HL-60/S4 (cell line): ENCODE results near the gene NUDT21.
"Not testable (repeated sequence)": the region's sequence is repeated elsewhere in the genome, so short reads cannot be mapped to it uniquely, and the experiment has no call there.

ENCODE experiments used
- in situ Hi-C: fragments of 300-500 bp; cut with MboI; formaldehyde crosslinking; loops from 2 replicates; pipeline ENCODE4 v1.14.3; 2022; ENCODE audit warnings: low sequenced_read_pairs

NUDT21 gene

GRCh38 chr16:56450986-56451752 is at the start of gene NUDT21, which contains the start of gene OGFOD1:
TSS of gene NUDT21 (minus strand) at chr16:56451332. CDS start at chr16:56451202, 130 bp downstream.
TSS of gene OGFOD1 (plus strand) at chr16:56451554. CDS start at chr16:56451613, 59 bp downstream.
- in situ Hi-C loops = no loop called here

GRCh38 chr16:56493815-56494214 is 42.7 kb upstream of the NUDT21 start:
- in situ Hi-C loops = no loop called here

GRCh38 chr16:56493126-56493525 is 42.0 kb upstream of the NUDT21 start:
- in situ Hi-C loops = no loop called here

- in situ Hi-C loops = no loop called here
Measured at GRCh38 chr16:56491657-56492261, 40.6 kb upstream of the NUDT21 start.

GRCh38 chr16:56488868-56489267 is 37.7 kb upstream of the NUDT21 start:
- in situ Hi-C loops = not testable (repeated sequence)

GRCh38 chr16:56488035-56488434 is 36.9 kb upstream of the NUDT21 start:
- in situ Hi-C loops = no loop called here

- in situ Hi-C loops = no loop called here
Measured at GRCh38 chr16:56483394-56483793, 32.3 kb upstream of the NUDT21 start.

GRCh38 chr16:56482683-56483236 is 31.6 kb upstream of the NUDT21 start:
- in situ Hi-C loops = no loop called here

- in situ Hi-C loops = no loop called here
Measured at GRCh38 chr16:56481468-56482122, 30.5 kb upstream of the NUDT21 start.

- in situ Hi-C loops = no loop called here
Measured at GRCh38 chr16:56480776-56481467, 29.8 kb upstream of the NUDT21 start.

GRCh38 chr16:56479469-56479868 is 28.3 kb upstream of the NUDT21 start:
- in situ Hi-C loops = no loop called here

- in situ Hi-C loops = no loop called here
Measured at GRCh38 chr16:56478281-56479049, 27.3 kb upstream of the NUDT21 start.

- in situ Hi-C loops = no loop called here
Measured at GRCh38 chr16:56477096-56477878, 26.2 kb upstream of the NUDT21 start.

GRCh38 chr16:56475201-56475600 is 24.1 kb upstream of the NUDT21 start:
- in situ Hi-C loops = no loop called here

- in situ Hi-C loops = no loop called here
Measured at GRCh38 chr16:56470666-56471065, 19.5 kb upstream of the NUDT21 start.

GRCh38 chr16:56470232-56470631 is 19.1 kb upstream of the NUDT21 start:
- in situ Hi-C loops = no loop called here

- in situ Hi-C loops = no loop called here
Measured at GRCh38 chr16:56469748-56470147, 18.6 kb upstream of the NUDT21 start.

- in situ Hi-C loops = no loop called here
Measured at GRCh38 chr16:56468800-56469199, 17.7 kb upstream of the NUDT21 start.

GRCh38 chr16:56466344-56466743 is 15.2 kb upstream of the NUDT21 start:
- in situ Hi-C loops = no loop called here
